Panc1 (cell line): Measurements from ENCODE around the gene SPA17. TPM values are rescaled to one million over a fixed set of nuclear protein-coding genes. Genes with fewer than 3 reads are reported as not detected.

ENCODE experiments used
- ATAC-seq: fragments of 200-7000 bp; cut with Tn5 transposase; 2 replicates; pipeline ENCODE4 v1.9.1; 2020; ENCODE audit warnings: mild to moderate bottlenecking, moderate library complexity
- BruUV-seq: library from RNA; stranded (reverse); fragments of 400-500 nt; replicated peaks from 2 replicates; lab custom pipeline; 2021; lab: Mats Ljungman, UMichigan
- CTCF ChIA-PET: fragments of 300-600 bp; sonication (Branson Sonifier 250); formaldehyde crosslinking; loops from one replicate; lab custom pipeline; 2022; ENCODE audit warnings: antibody characterized with exemption; lab: Charles Lee
- POLR2A ChIA-PET: fragments of 300-600 bp; sonication (Branson Sonifier 250); formaldehyde crosslinking; loops from one replicate; lab custom pipeline; 2022; ENCODE audit warnings: antibody characterized with exemption; lab: Charles Lee
- DNase-seq: peaks from one replicate; pipeline ENCODE4 v3.0.0-alpha.2; 2010; ENCODE audit warnings: low read depth, low spot score
- H3K27ac ChIP-seq: 2 replicates; pipeline ENCODE4 v1.5.1; 2011; ENCODE audit warnings: mild to moderate bottlenecking, low read length, inconsistent platforms
- H3K27me3 ChIP-seq: fragments of 200-500 bp; sonication (Bioruptor generic); 2 replicates; pipeline ENCODE4 v1.6.0; 2014; ENCODE audit warnings: low read length, inconsistent platforms; ENCODE audit not compliant: control insufficient read depth, insufficient read depth
- H3K36me3 ChIP-seq: fragments of 200-500 bp; sonication (Bioruptor generic); 2 replicates; pipeline ENCODE4 v1.5.1; 2014; ENCODE audit warnings: inconsistent platforms, mild to moderate bottlenecking, low read length, moderate library complexity; ENCODE audit not compliant: control insufficient read depth, insufficient read depth
- H3K4me1 ChIP-seq: 2 replicates; pipeline ENCODE4 v1.5.1; 2011; ENCODE audit warnings: inconsistent platforms, mild to moderate bottlenecking, low read length, moderate library complexity; ENCODE audit not compliant: control insufficient read depth, insufficient read depth
- H3K4me3 ChIP-seq, 2 experiments: 2 replicates each; pipeline ENCODE4 v1.5.1; 2011 to 2012; ENCODE audit warnings: low read depth in 2 of 2, low read length in 2 of 2, mild to moderate bottlenecking in 2 of 2, inconsistent platforms in 1 of 2, moderate library complexity in 1 of 2
- H3K9me3 ChIP-seq: fragments of 200-500 bp; sonication (Bioruptor generic); 2 replicates; pipeline ENCODE4 v1.5.1; 2014; ENCODE audit warnings: low read depth, mild to moderate bottlenecking, inconsistent platforms, low read length, moderate library complexity; ENCODE audit not compliant: control insufficient read depth, insufficient read depth
- POLR2AphosphoS5 ChIP-seq: IDR thresholded peaks from 2 replicates; pipeline ENCODE4 v1.6.1; 2012; ENCODE audit warnings: mild to moderate bottlenecking, low read depth, low read length, moderate library complexity
- SIN3A ChIP-seq: IDR thresholded peaks from 2 replicates; pipeline ENCODE4 v1.6.1; 2012; ENCODE audit warnings: low read depth, mild to moderate bottlenecking, low read length, moderate library complexity, borderline replicate concordance; ENCODE audit not compliant: insufficient read depth
- TCF7L2 ChIP-seq: IDR thresholded peaks from 2 replicates; pipeline ENCODE4 v1.6.1; 2011; ENCODE audit warnings: mild to moderate bottlenecking, low read depth, low read length, inconsistent platforms
- in situ Hi-C: cut with HindIII; loops from 2 replicates; pipeline ENCODE4 v1.10.0; 2016; ENCODE audit warnings: low sequenced_read_pairs, low pct_unique_long_range_greater_than_20kb
- intact Hi-C: fragments of 100-400 bp; cut with micrococcal nuclease; formaldehyde crosslinking; loops from one replicate; pipeline ENCODE4 v1.10.0; 2022; ENCODE audit not compliant: unreplicated experiment
- total RNA-seq: library from RNA; stranded (reverse); gene quantifications from one replicate; pipeline ENCODE4 v1.2.1, GENCODE V29; 2021; ENCODE audit not compliant: unreplicated experiment
- TF ChIP-seq, protein P1 (sequence below): fragments of 450-650 bp; IDR thresholded peaks from 2 replicates; pipeline ENCODE4 v1.5.1; 2017; ENCODE audit warnings: mild to moderate bottlenecking
- TF ChIP-seq, protein P2 (sequence below), 2 experiments: IDR thresholded peaks; 2 replicates each; pipeline ENCODE4 v1.6.1; 2011 to 2012; ENCODE audit warnings: low read depth in 2 of 2, control low read depth in 1 of 2, low read length in 1 of 2, mild to moderate bottlenecking in 1 of 2, moderate library complexity in 1 of 2; ENCODE audit not compliant: insufficient read depth in 1 of 2

Gene SPA17
- total RNA-seq, 1 experiment from 2014 or later, result 10.1 TPM

DNA sequence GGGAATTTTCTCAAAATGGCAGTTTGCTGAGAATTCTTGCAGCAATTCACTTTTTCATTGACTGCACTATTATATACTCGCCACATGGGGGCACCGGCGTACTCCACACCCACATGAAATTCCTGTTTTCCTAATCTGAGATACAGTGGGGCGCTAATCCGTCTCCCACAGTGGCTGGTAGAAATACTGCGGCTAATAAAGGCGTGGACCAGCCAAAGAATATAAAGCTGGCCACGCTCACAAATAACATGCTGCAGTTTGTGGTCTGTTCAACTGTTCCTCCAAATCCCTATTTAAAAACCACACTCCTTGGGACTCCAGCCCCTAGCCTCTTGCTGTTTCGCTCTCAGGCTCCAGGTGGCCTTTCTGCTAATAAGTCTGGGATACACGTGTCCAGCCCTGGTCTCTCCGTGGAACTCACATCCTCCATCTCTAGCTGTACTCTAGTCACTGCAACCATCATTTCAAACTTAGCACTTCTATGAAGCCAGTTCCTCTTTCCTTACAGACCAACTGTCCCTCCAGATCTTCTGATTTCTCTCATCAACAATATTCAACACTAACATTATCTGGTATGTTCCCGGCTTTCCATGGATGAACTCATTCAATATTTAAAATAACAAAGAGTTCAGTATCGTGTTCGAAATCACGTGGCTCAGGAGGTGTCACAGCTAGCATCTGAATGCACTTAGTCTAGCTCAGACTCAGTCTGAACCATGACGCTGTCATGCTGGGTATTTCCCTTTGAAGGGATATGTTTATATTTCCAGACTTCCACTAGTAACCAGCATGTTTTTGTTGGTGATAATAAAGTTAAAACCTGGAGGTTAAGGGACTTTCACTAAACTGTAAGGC, 29.1 kb upstream of the SPA17 start:
- in situ Hi-C loops, result no loop called here
- ATAC-seq (peak; percentile 94), DNase-seq (peak; percentile 71)
- H3K36me3 ChIP-seq, result no peaks in the 10 kb centered on the region
- H3K27me3 ChIP-seq, result no peaks in the 10 kb centered on the region
- TF ChIP-seq, protein P1, sequence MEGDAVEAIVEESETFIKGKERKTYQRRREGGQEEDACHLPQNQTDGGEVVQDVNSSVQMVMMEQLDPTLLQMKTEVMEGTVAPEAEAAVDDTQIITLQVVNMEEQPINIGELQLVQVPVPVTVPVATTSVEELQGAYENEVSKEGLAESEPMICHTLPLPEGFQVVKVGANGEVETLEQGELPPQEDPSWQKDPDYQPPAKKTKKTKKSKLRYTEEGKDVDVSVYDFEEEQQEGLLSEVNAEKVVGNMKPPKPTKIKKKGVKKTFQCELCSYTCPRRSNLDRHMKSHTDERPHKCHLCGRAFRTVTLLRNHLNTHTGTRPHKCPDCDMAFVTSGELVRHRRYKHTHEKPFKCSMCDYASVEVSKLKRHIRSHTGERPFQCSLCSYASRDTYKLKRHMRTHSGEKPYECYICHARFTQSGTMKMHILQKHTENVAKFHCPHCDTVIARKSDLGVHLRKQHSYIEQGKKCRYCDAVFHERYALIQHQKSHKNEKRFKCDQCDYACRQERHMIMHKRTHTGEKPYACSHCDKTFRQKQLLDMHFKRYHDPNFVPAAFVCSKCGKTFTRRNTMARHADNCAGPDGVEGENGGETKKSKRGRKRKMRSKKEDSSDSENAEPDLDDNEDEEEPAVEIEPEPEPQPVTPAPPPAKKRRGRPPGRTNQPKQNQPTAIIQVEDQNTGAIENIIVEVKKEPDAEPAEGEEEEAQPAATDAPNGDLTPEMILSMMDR, result peak; percentile 98
- no peak for TF ChIP-seq POLR2AphosphoS5
- TF ChIP-seq, protein P2, sequence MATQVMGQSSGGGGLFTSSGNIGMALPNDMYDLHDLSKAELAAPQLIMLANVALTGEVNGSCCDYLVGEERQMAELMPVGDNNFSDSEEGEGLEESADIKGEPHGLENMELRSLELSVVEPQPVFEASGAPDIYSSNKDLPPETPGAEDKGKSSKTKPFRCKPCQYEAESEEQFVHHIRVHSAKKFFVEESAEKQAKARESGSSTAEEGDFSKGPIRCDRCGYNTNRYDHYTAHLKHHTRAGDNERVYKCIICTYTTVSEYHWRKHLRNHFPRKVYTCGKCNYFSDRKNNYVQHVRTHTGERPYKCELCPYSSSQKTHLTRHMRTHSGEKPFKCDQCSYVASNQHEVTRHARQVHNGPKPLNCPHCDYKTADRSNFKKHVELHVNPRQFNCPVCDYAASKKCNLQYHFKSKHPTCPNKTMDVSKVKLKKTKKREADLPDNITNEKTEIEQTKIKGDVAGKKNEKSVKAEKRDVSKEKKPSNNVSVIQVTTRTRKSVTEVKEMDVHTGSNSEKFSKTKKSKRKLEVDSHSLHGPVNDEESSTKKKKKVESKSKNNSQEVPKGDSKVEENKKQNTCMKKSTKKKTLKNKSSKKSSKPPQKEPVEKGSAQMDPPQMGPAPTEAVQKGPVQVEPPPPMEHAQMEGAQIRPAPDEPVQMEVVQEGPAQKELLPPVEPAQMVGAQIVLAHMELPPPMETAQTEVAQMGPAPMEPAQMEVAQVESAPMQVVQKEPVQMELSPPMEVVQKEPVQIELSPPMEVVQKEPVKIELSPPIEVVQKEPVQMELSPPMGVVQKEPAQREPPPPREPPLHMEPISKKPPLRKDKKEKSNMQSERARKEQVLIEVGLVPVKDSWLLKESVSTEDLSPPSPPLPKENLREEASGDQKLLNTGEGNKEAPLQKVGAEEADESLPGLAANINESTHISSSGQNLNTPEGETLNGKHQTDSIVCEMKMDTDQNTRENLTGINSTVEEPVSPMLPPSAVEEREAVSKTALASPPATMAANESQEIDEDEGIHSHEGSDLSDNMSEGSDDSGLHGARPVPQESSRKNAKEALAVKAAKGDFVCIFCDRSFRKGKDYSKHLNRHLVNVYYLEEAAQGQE (IDR thresholded peaks at IDR 0.05; ENCODE audit: insufficient read depth in 1 of 2, low read depth in 2 of 2, low read length in 1 of 2), result no peak
- TF ChIP-seq TCF7L2, result no peak
- H3K4me1 ChIP-seq, result no peaks in the 10 kb centered on the region
- intact Hi-C loops, result loop anchor here (1.0 kb wide), 2 partner anchors 193 to 223 kb away; no protein-coding TSS in a partner anchor
- ChIA-PET CTCF (interaction anchor here (0.6 to 2.2 kb wide), 4 partner anchors 99 to 228 kb away, joined by 3 to 18 read pairs (median 6); no protein-coding TSS in a partner anchor), POLR2A (no interaction called here)
- no TSS peak for BruUV-seq
- no peaks in the 10 kb centered on the region for H3K9me3 ChIP-seq
- peak overlapping the region; percentile 6 to 44; a peak in 2 of 4 replicates for H3K4me3 ChIP-seq
- no peak overlapping the region for H3K27ac ChIP-seq

DNA sequence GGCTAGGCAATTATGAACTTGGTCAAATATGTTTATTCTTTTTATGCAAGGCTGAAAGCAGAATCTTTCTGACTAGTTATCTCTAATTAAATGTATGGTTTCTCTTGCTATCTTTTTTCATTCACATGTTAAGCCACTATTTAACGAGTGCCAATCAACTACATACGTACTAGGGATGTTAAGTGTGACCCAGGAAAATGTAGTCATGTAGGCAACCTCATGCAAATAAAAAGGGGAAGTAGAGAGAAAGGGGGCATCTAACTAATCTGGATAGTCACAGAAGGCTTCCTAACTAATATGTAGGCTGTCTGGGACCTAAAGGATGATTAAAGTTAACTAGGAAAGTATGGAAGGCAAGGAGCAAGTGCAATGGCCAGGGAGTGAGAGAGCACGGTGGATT, 27.6 kb upstream of the SPA17 start:
- in situ Hi-C loops, result no loop called here
- no peak overlapping the region for H3K27ac ChIP-seq
- no peak overlapping the region for H3K4me3 ChIP-seq
- TF ChIP-seq, protein P1, result no peak
- TF ChIP-seq, protein P2 (IDR thresholded peaks at IDR 0.05; ENCODE audit: insufficient read depth in 1 of 2, low read depth in 2 of 2, low read length in 1 of 2), result no peak
- TF ChIP-seq TCF7L2 (no peak), POLR2AphosphoS5 (no peak), SIN3A (no peak)
- DNase-seq, result no peak
- no TSS peak for BruUV-seq
- H3K9me3 ChIP-seq, result no peaks in the 10 kb centered on the region
- ChIA-PET CTCF (no interaction called here), POLR2A (no interaction called here)
- no peaks in the 10 kb centered on the region for H3K27me3 ChIP-seq
- H3K36me3 ChIP-seq, result no peaks in the 10 kb centered on the region
- no peak for ATAC-seq
- intact Hi-C loops, result no loop called here
- H3K4me1 ChIP-seq, result no peaks in the 10 kb centered on the region
